ENCODE measurements around the gene CCND3. TPM values are rescaled to one million over a fixed set of nuclear protein-coding genes. Genes with fewer than 3 reads are reported as not detected.

CCND3 gene
- total RNA-seq, 1 donor from 2014 or later, result 122 TPM

DNA sequence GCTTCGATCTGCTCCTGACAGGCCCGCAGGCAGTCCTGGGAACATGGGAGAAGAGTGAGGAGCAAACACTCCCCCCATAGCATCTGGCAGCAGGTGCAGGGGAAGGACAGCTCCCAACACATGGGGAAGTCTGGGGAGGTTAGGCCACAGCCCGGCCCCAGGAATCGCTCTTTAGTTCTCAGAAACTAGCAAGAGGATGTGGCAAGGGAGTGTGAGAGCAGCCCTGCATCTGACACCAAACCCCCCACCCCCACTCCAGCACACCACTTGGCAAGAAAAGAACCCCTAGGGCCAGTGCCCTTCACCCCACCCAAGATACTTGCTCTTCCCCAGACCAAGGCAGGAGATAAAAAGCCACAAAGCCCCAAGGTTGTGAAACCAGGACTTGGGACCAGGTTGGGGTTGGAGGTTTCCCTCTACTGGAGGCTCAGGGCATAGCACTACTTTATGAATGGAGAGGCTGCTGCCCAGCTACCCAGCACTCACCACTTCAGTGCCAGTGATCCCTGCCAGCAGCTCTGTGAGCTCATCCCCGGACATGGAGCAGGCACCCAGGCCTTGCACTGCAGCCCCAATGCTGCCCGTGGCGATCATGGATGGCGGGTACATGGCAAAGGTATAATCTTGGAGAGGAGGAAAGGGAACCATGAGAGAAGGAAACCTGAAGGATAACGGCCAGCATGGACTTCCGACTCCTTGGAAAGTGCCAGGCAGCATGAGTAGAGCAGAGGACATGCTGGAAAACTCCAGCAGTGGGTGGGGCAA is 5.4 kb downstream of the CCND3 start:
- TF ChIP-seq POLR2AphosphoS5 (IDR thresholded peaks at IDR 0.05; ENCODE audit: insufficient read depth in 1 of 2, low read depth in 1 of 2) (no peak), POLR2A (IDR thresholded peaks at IDR 0.05) (no peak), CTCF (IDR thresholded peaks at IDR 0.05) (peak; percentile 36 to 53 (median 48))
- no peak overlapping the region for H3K4me3 ChIP-seq
- no peak for DNase-seq (ENCODE audit: extremely low spot score in 2 of 2)
- no peaks in the 10 kb centered on the region for H3K9me3 ChIP-seq
- no peak overlapping the region for H3K27ac ChIP-seq
- no peaks in the 10 kb centered on the region for H3K27me3 ChIP-seq
- H3K36me3 ChIP-seq, result peaks cover 0 to 43% of the 10 kb centered on the region in 2 donors
- intact Hi-C loops (cut with DNase I), result loop anchor here (5.0 kb wide), 1 partner anchor 106 kb away; no protein-coding TSS in a partner anchor
- H3K4me1 ChIP-seq, result peaks cover 55% of the 10 kb centered on the region

- Histone ChIP-seq H3K36me3 (peaks cover 0 to 49% of the 10 kb centered on the region in 2 donors), H3K27ac (no peak overlapping the region), H3K27me3 (no peaks in the 10 kb centered on the region), H3K4me3 (no peak overlapping the region), H3K4me1 (peaks cover 49% of the 10 kb centered on the region), H3K9me3 (no peaks in the 10 kb centered on the region)
- TF ChIP-seq POLR2AphosphoS5 (IDR thresholded peaks at IDR 0.05; ENCODE audit: insufficient read depth in 1 of 2, low read depth in 1 of 2), result no peak
- DNase-seq (ENCODE audit: extremely low spot score in 2 of 2), result no peak
- intact Hi-C loops (cut with DNase I), result loop anchor here (5.0 kb wide), 1 partner anchor 107 kb away; no protein-coding TSS in a partner anchor
These were observed 5.9 kb downstream of the CCND3 start for GRCh38 chr6:41935685-41936072.

- intact Hi-C loops (cut with DNase I), result loop anchor here (5.0 kb wide), 1 partner anchor 107 kb away; no protein-coding TSS in a partner anchor
- H3K9me3 ChIP-seq, result no peaks in the 10 kb centered on the region
- H3K27ac ChIP-seq, result no peak overlapping the region
These were observed 6.4 kb downstream of the CCND3 start for GRCh38 chr6:41935193-41935574.

GRCh38 chr6:41934278-41935192 is 7.1 kb downstream of the CCND3 start:
- peaks cover 38% of the 10 kb centered on the region for H3K4me1 ChIP-seq
- no peak overlapping the region for H3K27ac ChIP-seq
- H3K36me3 ChIP-seq, result peaks cover 0 to 60% of the 10 kb centered on the region in 2 donors
- intact Hi-C loops (cut with DNase I), result loop anchor here (5.0 kb wide), 1 partner anchor 108 kb away; no protein-coding TSS in a partner anchor
- H3K4me3 ChIP-seq, result no peak overlapping the region
- no peak for DNase-seq (ENCODE audit: extremely low spot score in 2 of 2)
- no peaks in the 10 kb centered on the region for H3K27me3 ChIP-seq
- TF ChIP-seq POLR2A (IDR thresholded peaks at IDR 0.05) (no peak), CTCF (IDR thresholded peaks at IDR 0.05) (no peak), POLR2AphosphoS5 (IDR thresholded peaks at IDR 0.05; ENCODE audit: insufficient read depth in 1 of 2, low read depth in 1 of 2) (no peak)
- no peaks in the 10 kb centered on the region for H3K9me3 ChIP-seq

More at GRCh38 chr6:41935193-41935574, 6.4 kb downstream of the CCND3 start:
- DNase-seq (ENCODE audit: extremely low spot score in 2 of 2), result no peak
- TF ChIP-seq POLR2A (IDR thresholded peaks at IDR 0.05) (no peak), POLR2AphosphoS5 (IDR thresholded peaks at IDR 0.05; ENCODE audit: insufficient read depth in 1 of 2, low read depth in 1 of 2) (no peak), CTCF (IDR thresholded peaks at IDR 0.05) (no peak)
- H3K4me3 ChIP-seq, result no peak overlapping the region
- peaks cover 0 to 54% of the 10 kb centered on the region in 2 donors for H3K36me3 ChIP-seq
- no peaks in the 10 kb centered on the region for H3K27me3 ChIP-seq
- peaks cover 44% of the 10 kb centered on the region for H3K4me1 ChIP-seq

DNA sequence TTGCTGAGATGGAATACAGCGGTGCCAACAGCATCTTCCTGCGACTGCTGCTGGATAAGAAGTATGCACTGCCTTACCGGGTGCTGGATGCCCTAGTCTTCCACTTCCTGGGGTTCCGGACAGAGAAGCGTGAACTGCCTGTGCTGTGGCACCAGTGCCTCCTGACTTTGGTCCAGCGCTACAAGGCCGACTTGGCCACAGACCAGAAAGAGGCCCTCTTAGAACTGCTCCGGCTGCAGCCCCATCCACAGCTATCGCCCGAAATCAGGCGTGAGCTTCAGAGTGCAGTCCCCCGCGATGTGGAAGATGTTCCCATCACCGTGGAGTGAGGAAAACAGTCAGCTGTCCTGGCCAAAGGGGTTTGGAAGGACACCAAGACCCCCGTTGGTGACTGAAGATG is 9.2 kb downstream of the CCND3 start:
- DNase-seq (ENCODE audit: extremely low spot score in 2 of 2), result no peak
- Histone ChIP-seq H3K27ac (no peak overlapping the region), H3K9me3 (no peaks in the 10 kb centered on the region), H3K4me1 (peaks cover 16% of the 10 kb centered on the region), H3K36me3 (peaks cover 0 to 81% of the 10 kb centered on the region in 2 donors), H3K27me3 (no peaks in the 10 kb centered on the region), H3K4me3 (no peak overlapping the region)
- TF ChIP-seq POLR2AphosphoS5 (IDR thresholded peaks at IDR 0.05; ENCODE audit: insufficient read depth in 1 of 2, low read depth in 1 of 2), result no peak
- no peak for TF ChIP-seq CTCF (IDR thresholded peaks at IDR 0.05)
- TF ChIP-seq POLR2A (IDR thresholded peaks at IDR 0.05), result no peak
- intact Hi-C loops (cut with DNase I), result no loop called here
